Measurements from ENCODE around the gene TMCC1. TPM values are rescaled to one million over a fixed set of nuclear protein-coding genes. Genes with fewer than 3 reads are reported as not detected.

TMCC1 gene
- total and polyA plus RNA-seq, 4 donors = 4.6 to 44.2 (median 24.0) TPM

DNA sequence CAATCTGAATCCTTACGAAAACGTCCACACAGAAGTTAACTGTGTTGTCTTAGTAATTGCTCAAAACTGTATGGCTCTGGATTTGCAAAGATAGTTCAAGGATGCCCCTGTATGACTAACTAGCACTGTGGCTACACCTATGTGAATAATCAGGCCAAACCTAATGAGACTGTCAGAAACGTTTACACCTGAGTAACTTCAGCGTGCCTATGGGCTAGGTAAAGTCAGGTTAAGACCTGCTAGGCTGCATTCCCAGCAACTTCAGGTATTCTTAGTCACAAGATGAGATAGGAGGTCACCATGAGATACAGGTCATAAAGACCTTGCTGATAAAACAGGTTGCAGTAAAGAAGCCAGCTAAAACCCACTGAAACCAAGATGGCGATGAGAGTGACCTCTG is 199.3 kb downstream of the TMCC1 start:
- no peak overlapping the region for H3K27ac ChIP-seq (ENCODE audit: low read depth in 1 of 2, low read length in 2 of 2)
- intact Hi-C loops (cut with DNase I) = no loop called here
- WGBS, 2 donors = 94 to 95% methylated on average over 5 of the region's 5 CpGs
- no peaks in the 10 kb centered on the region for H3K27me3 ChIP-seq (ENCODE audit: control insufficient read depth in 1 of 2, insufficient read depth in 2 of 2, low read length in 1 of 2)
- no peak overlapping the region for H3K4me3 ChIP-seq (ENCODE audit: low read length in 2 of 2)
- H3K9me3 ChIP-seq (ENCODE audit: control insufficient read depth, low read length) = no peaks in the 10 kb centered on the region
- H3K36me3 ChIP-seq (ENCODE audit: control insufficient read depth in 1 of 2, insufficient read depth in 2 of 2, low read length in 1 of 2) = peaks cover 0 to 2% of the 10 kb centered on the region in 2 donors
- DNase-seq (no peak), ATAC-seq (ENCODE audit: low FRiP score) (no peak)
- H3K4me1 ChIP-seq (ENCODE audit: control insufficient read depth in 1 of 2, insufficient read depth in 2 of 2, low read length in 2 of 2) = peaks cover 0 to 3% of the 10 kb centered on the region in 2 donors

DNA sequence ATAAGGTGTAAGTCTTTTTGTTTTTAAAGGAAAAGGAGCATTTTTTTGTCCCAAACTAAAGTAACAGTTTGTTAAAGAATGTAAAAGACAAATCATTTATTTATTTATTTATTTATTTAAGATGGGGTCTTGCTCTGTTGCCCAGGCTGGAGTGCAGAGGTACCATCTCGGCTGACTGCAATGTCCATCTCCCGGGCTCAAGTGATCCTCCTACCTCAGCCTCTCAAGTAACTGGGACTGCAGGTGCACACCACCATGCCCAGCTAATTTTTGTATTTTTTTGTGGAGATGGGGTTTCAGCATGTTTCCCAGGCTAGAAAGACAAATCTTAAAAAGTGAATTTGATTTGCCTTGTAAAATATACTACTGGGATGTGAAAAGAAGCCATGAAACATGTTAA is 200.8 kb downstream of the TMCC1 start:
- H3K27ac ChIP-seq (ENCODE audit: low read depth in 1 of 2, low read length in 2 of 2) = no peak overlapping the region
- H3K9me3 ChIP-seq (ENCODE audit: control insufficient read depth, low read length) = no peaks in the 10 kb centered on the region
- no peak for ATAC-seq (ENCODE audit: low FRiP score)
- no peak overlapping the region for H3K4me3 ChIP-seq (ENCODE audit: low read length in 2 of 2)
- no peaks in the 10 kb centered on the region for H3K27me3 ChIP-seq (ENCODE audit: control insufficient read depth in 1 of 2, insufficient read depth in 2 of 2, low read length in 1 of 2)
- WGBS, 2 donors = 98% methylated on average over 2 of the region's 2 CpGs
- intact Hi-C loops (cut with DNase I) = no loop called here
- DNase-seq = no peak
- peaks cover 0 to 2% of the 10 kb centered on the region in 2 donors for H3K36me3 ChIP-seq (ENCODE audit: control insufficient read depth in 1 of 2, insufficient read depth in 2 of 2, low read length in 1 of 2)
- peaks cover 0 to 3% of the 10 kb centered on the region in 2 donors for H3K4me1 ChIP-seq (ENCODE audit: control insufficient read depth in 1 of 2, insufficient read depth in 2 of 2, low read length in 2 of 2)

DNA sequence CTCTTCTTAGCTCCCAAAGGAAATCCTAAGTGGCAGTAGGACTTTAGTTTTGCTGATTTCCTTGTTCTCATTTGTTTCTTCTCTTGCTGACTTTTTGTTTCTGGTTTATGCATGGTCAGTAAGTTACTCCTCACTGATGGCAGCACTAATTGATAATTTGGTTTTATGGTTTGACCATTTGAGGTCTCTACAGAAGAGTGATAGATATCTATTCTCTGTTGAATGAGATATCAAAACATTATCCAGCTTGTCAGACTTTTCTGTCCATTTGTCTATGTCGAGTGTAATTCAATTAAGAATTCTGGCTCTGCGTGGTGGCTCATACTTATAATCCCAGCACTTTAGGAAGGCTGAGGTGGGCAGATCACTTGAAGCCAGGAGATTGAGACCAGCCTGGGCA is 202.5 kb downstream of the TMCC1 start:
- H3K27ac ChIP-seq (ENCODE audit: low read depth in 1 of 2, low read length in 2 of 2) = no peak overlapping the region
- WGBS, 2 donors = 98% methylated on average over 2 of the region's 2 CpGs
- no peak overlapping the region for H3K4me3 ChIP-seq (ENCODE audit: low read length in 2 of 2)
- DNase-seq = no peak
- H3K4me1 ChIP-seq (ENCODE audit: control insufficient read depth in 1 of 2, insufficient read depth in 2 of 2, low read length in 2 of 2) = peaks cover 0 to 5% of the 10 kb centered on the region in 2 donors
- H3K36me3 ChIP-seq (ENCODE audit: control insufficient read depth in 1 of 2, insufficient read depth in 2 of 2, low read length in 1 of 2) = no peaks in the 10 kb centered on the region
- no peaks in the 10 kb centered on the region for H3K9me3 ChIP-seq (ENCODE audit: control insufficient read depth, low read length)
- ATAC-seq (ENCODE audit: low FRiP score) = no peak
- intact Hi-C loops (cut with DNase I) = no loop called here
- no peaks in the 10 kb centered on the region for H3K27me3 ChIP-seq (ENCODE audit: control insufficient read depth in 1 of 2, insufficient read depth in 2 of 2, low read length in 1 of 2)

DNA sequence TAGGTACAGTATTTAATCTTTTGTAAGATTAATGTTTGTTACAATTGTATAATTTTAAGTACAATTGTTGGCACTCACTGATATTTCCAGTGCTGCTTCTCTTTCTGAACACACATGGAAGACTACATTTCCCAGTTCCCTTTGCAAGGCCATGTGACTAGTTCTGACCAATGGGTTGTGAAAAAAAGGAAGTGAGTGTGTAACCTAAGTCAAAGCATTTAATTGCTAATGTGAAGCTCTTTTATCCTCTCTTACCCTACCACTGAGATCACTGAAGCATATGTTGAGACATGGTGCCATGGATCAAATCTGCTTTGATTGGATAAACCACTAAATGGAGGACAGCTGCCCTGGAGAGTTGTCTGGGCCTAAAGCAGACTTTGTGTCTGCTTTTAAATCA is 203.1 kb downstream of the TMCC1 start:
- Histone ChIP-seq H3K27me3 (ENCODE audit: control insufficient read depth in 1 of 2, insufficient read depth in 2 of 2, low read length in 1 of 2) (no peaks in the 10 kb centered on the region), H3K36me3 (ENCODE audit: control insufficient read depth in 1 of 2, insufficient read depth in 2 of 2, low read length in 1 of 2) (no peaks in the 10 kb centered on the region), H3K9me3 (ENCODE audit: control insufficient read depth, low read length) (no peaks in the 10 kb centered on the region), H3K4me1 (ENCODE audit: control insufficient read depth in 1 of 2, insufficient read depth in 2 of 2, low read length in 2 of 2) (peaks cover 0 to 5% of the 10 kb centered on the region in 2 donors), H3K4me3 (ENCODE audit: low read length in 2 of 2) (no peak overlapping the region), H3K27ac (ENCODE audit: low read depth in 1 of 2, low read length in 2 of 2) (no peak overlapping the region)
- DNase-seq = no peak
- ATAC-seq (ENCODE audit: low FRiP score) = no peak
- intact Hi-C loops (cut with DNase I) = no loop called here

DNA sequence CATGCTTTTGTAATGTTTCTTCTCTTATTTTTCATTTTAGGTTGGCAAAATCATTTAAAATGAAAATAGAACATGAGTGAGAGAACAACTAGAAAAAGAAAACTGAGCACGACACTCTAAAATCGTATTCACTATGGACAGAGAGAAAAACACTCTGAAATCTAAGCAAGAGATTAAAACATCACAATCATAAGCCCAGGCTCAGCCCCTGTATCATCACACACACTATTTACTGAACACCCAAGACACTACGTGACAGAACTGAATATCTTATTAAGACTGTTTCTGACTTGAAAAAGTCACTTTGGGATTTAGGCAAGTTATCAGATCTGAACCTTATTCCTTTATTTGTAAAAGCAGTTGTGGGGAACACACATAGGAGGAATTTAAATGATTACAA is 204.5 kb downstream of the TMCC1 start:
- ATAC-seq (ENCODE audit: low FRiP score) = no peak
- no peaks in the 10 kb centered on the region for H3K9me3 ChIP-seq (ENCODE audit: control insufficient read depth, low read length)
- H3K36me3 ChIP-seq (ENCODE audit: control insufficient read depth in 1 of 2, insufficient read depth in 2 of 2, low read length in 1 of 2) = no peaks in the 10 kb centered on the region
- 23 to 30% methylated on average over 3 of the region's 3 CpGs for WGBS, 2 donors
- no peak overlapping the region for H3K4me3 ChIP-seq (ENCODE audit: low read length in 2 of 2)
- H3K4me1 ChIP-seq (ENCODE audit: control insufficient read depth in 1 of 2, insufficient read depth in 2 of 2, low read length in 2 of 2) = peaks cover 0 to 5% of the 10 kb centered on the region in 2 donors
- no peak overlapping the region for H3K27ac ChIP-seq (ENCODE audit: low read depth in 1 of 2, low read length in 2 of 2)
- no peak for DNase-seq
- intact Hi-C loops (cut with DNase I) = no loop called here
- no peaks in the 10 kb centered on the region for H3K27me3 ChIP-seq (ENCODE audit: control insufficient read depth in 1 of 2, insufficient read depth in 2 of 2, low read length in 1 of 2)

DNA sequence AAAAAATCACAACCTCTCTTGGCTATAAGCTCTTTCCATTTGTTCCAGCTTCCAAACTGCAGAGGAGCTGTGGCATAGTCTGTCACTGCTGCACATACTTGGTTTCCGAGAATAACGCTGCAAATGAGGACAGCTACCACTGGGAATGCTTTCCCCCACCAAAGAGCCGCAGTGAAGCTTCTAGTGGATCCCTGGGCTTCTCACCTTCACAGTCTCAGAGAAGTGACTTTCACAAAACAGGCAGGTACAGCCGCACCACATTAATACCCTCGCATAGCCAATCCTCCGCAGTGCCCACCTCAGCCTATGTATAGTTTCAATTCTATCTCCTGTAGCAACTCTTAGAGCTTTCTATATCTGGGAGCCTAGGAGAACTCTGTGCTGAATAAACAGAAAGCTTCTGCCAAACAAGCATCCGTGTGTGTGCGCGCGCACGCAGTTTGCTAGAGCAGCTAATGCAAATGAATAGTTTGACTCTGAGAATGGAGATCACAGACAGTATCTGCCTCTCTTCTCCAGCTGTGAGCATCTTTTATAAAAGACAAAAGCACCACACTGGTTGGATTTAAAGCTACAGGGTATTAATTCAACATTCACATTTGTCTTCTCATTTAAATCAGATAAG is 205.1 kb downstream of the TMCC1 start:
- peak overlapping the region in 1 of 2 donors; percentile 32 for H3K4me3 ChIP-seq (ENCODE audit: low read length in 2 of 2)
- intact Hi-C loops (cut with DNase I) = no loop called here

DNA sequence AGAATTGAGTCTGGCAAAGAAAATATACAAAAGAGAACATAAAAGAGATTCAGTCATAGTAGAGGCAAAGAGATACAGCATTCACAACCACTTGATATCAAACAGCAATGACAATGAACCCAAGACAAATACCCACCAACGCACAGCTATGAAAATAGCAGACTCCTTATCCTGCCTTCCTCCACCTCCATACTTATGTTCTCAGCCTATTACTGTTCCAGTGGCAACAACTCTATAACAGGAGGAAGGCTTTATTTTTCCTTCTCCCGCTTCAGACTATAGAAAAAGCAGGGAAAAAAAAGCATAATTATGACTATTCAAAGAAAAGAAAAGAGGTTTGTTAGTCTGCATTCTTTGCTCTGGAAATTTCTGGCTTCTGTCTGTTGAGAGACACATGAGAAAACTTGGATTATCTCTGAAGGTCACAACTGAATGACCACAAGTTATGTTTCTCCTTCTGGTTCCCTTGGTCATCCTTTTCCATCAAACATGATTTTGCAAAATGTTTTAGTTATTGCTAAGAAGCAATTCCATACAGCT is 205.9 kb downstream of the TMCC1 start:
- intact Hi-C loops (cut with DNase I) = no loop called here
- 83 to 89% methylated on average over 2 of the region's 2 CpGs for WGBS, 2 donors
- H3K9me3 ChIP-seq (ENCODE audit: control insufficient read depth, low read length) = no peaks in the 10 kb centered on the region
- H3K4me3 ChIP-seq (ENCODE audit: low read length in 2 of 2) = no peak overlapping the region
- H3K27me3 ChIP-seq (ENCODE audit: control insufficient read depth in 1 of 2, insufficient read depth in 2 of 2, low read length in 1 of 2) = no peaks in the 10 kb centered on the region
- ATAC-seq (ENCODE audit: low FRiP score) = no peak
- no peak overlapping the region for H3K27ac ChIP-seq (ENCODE audit: low read depth in 1 of 2, low read length in 2 of 2)
- DNase-seq = no peak
- H3K36me3 ChIP-seq (ENCODE audit: control insufficient read depth in 1 of 2, insufficient read depth in 2 of 2, low read length in 1 of 2) = no peaks in the 10 kb centered on the region
- H3K4me1 ChIP-seq (ENCODE audit: control insufficient read depth in 1 of 2, insufficient read depth in 2 of 2, low read length in 2 of 2) = peaks cover 0 to 5% of the 10 kb centered on the region in 2 donors

More for the DNA sequence above, 205.1 kb downstream of the TMCC1 start:
- no peaks in the 10 kb centered on the region for H3K9me3 ChIP-seq (ENCODE audit: control insufficient read depth, low read length)
- H3K27me3 ChIP-seq (ENCODE audit: control insufficient read depth in 1 of 2, insufficient read depth in 2 of 2, low read length in 1 of 2) = no peaks in the 10 kb centered on the region
- ATAC-seq (ENCODE audit: low FRiP score) (peak; percentile 73), DNase-seq (peak; percentile 67 to 90)
- 16 to 22% methylated on average over 11 of the region's 11 CpGs for WGBS, 2 donors
- peaks cover 0 to 5% of the 10 kb centered on the region in 2 donors for H3K4me1 ChIP-seq (ENCODE audit: control insufficient read depth in 1 of 2, insufficient read depth in 2 of 2, low read length in 2 of 2)
- H3K36me3 ChIP-seq (ENCODE audit: control insufficient read depth in 1 of 2, insufficient read depth in 2 of 2, low read length in 1 of 2) = no peaks in the 10 kb centered on the region
- no peak overlapping the region for H3K27ac ChIP-seq (ENCODE audit: low read depth in 1 of 2, low read length in 2 of 2)

DNA sequence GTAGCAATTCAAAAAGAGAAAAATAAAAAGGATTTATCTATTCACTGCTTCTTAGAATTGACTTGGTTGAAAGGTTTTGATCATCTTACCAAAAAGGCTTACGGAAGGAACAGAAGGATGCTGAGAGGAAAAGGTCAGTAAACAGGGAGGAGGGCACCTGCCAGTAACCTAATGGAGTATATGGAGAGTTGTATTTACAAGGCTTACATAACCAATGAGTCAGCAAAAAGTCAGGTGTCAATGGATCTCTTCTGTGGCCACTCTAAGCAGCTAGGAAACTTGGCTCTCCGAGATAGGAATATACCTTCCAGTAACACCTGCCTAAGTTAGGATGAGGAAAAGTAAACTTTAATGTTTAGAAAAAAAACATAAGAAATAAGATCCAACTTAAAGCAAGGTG is 206.6 kb downstream of the TMCC1 start:
- Histone ChIP-seq H3K4me1 (ENCODE audit: control insufficient read depth in 1 of 2, insufficient read depth in 2 of 2, low read length in 2 of 2) (peaks cover 0 to 5% of the 10 kb centered on the region in 2 donors), H3K27me3 (ENCODE audit: control insufficient read depth in 1 of 2, insufficient read depth in 2 of 2, low read length in 1 of 2) (no peaks in the 10 kb centered on the region), H3K36me3 (ENCODE audit: control insufficient read depth in 1 of 2, insufficient read depth in 2 of 2, low read length in 1 of 2) (no peaks in the 10 kb centered on the region), H3K9me3 (ENCODE audit: control insufficient read depth, low read length) (no peaks in the 10 kb centered on the region), H3K4me3 (ENCODE audit: low read length in 2 of 2) (no peak overlapping the region), H3K27ac (ENCODE audit: low read depth in 1 of 2, low read length in 2 of 2) (no peak overlapping the region)
- DNase-seq (no peak), ATAC-seq (ENCODE audit: low FRiP score) (no peak)
- intact Hi-C loops (cut with DNase I) = no loop called here
- 97 to 98% methylated on average over 2 of the region's 2 CpGs for WGBS, 2 donors

DNA sequence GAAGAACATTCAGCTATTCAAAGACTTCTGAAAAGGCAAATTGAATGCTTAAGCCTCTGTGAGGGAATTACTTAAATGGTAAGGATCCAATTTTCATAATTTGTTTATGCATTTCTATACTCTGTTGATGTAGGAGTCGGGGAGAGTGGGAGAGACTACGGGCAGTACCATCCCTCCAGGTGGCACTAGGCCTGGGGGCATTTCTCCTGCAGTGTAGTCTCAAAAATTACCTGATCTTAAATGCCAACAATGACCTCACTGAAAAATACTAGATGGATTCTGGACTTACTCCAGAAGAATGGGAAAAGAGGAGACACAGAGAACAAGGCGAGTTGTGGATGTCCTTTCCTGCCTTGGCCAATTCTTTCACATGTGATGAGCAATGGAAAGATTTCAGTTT is 209.2 kb downstream of the TMCC1 start:
- H3K9me3 ChIP-seq (ENCODE audit: control insufficient read depth, low read length) = no peaks in the 10 kb centered on the region
- intact Hi-C loops (cut with DNase I) = no loop called here
- peaks cover 0 to 4% of the 10 kb centered on the region in 2 donors for H3K4me1 ChIP-seq (ENCODE audit: control insufficient read depth in 1 of 2, insufficient read depth in 2 of 2, low read length in 2 of 2)
- no peaks in the 10 kb centered on the region for H3K27me3 ChIP-seq (ENCODE audit: control insufficient read depth in 1 of 2, insufficient read depth in 2 of 2, low read length in 1 of 2)
- H3K4me3 ChIP-seq (ENCODE audit: low read length in 2 of 2) = no peak overlapping the region
- H3K36me3 ChIP-seq (ENCODE audit: control insufficient read depth in 1 of 2, insufficient read depth in 2 of 2, low read length in 1 of 2) = no peaks in the 10 kb centered on the region
- no peak for DNase-seq
- no peak for ATAC-seq (ENCODE audit: low FRiP score)
- H3K27ac ChIP-seq (ENCODE audit: low read depth in 1 of 2, low read length in 2 of 2) = no peak overlapping the region
- 92% methylated on average over 3 of the region's 3 CpGs for WGBS, 2 donors
